Chondrocyte (in vitro differentiated cells): ENCODE data around the gene GAR1. TPM values are rescaled to one million over a fixed set of nuclear protein-coding genes. Genes with fewer than 3 reads are reported as not detected.

ENCODE experiments used
- DNase-seq: peaks from one replicate; pipeline ENCODE4 v3.0.0; 2021; ENCODE audit warnings: mixed read lengths, low spot score
- H3K27ac Mint-ChIP-seq: one replicate; pipeline ENCODE4 v1.8.0; 2021; ENCODE audit warnings: mild to moderate bottlenecking, moderate library complexity, mixed read lengths; ENCODE audit not compliant: unreplicated experiment
- H3K27me3 Mint-ChIP-seq: 2 replicates; pipeline ENCODE4 v1.8.0; 2021; ENCODE audit warnings: low read depth, mixed read lengths
- H3K36me3 Mint-ChIP-seq: 2 replicates; pipeline ENCODE4 v1.8.0; 2021; ENCODE audit warnings: low read depth, mixed read lengths
- H3K4me1 Mint-ChIP-seq: 2 replicates; pipeline ENCODE4 v1.8.0; 2021; ENCODE audit warnings: low read depth, mild to moderate bottlenecking, mixed read lengths
- H3K4me3 Mint-ChIP-seq: one replicate; pipeline ENCODE4 v1.8.0; 2021; ENCODE audit warnings: mild to moderate bottlenecking, moderate library complexity, mixed read lengths; ENCODE audit not compliant: unreplicated experiment
- H3K9me3 Mint-ChIP-seq: 2 replicates; pipeline ENCODE4 v1.8.0; 2021; ENCODE audit warnings: low read depth, mixed read lengths
- CTCF ChIP-seq: fragments of 200-600 bp; sonication (generic); IDR thresholded peaks from 2 replicates; pipeline ENCODE4 v1.5.0; 2021; ENCODE audit warnings: antibody characterized with exemption, mild to moderate bottlenecking, moderate library complexity
- total RNA-seq: library from RNA; stranded (reverse); gene quantifications from 3 replicates; pipeline ENCODE4 v1.2.1, GENCODE V29; 2021

Gene GAR1
- total RNA-seq, 1 donor from 2014 or later: 18.5 TPM

- no peak for TF ChIP-seq CTCF
- H3K27me3 Mint-ChIP-seq: no peaks in the 10 kb centered on the region
- H3K36me3 Mint-ChIP-seq: peaks cover 6% of the 10 kb centered on the region
- no peak overlapping the region for H3K4me3 Mint-ChIP-seq
- no peaks in the 10 kb centered on the region for H3K9me3 Mint-ChIP-seq
- peaks cover 5% of the 10 kb centered on the region for H3K4me1 Mint-ChIP-seq
- no peak for DNase-seq
- no peak overlapping the region for H3K27ac Mint-ChIP-seq
Measured at GRCh38 chr4:109872950-109873656, 57.5 kb downstream of the GAR1 start.

GRCh38 chr4:109873791-109874514 lies 58.4 kb downstream of the GAR1 start:
- no peak overlapping the region for H3K27ac Mint-ChIP-seq
- TF ChIP-seq CTCF: no peak
- peaks cover 5% of the 10 kb centered on the region for H3K4me1 Mint-ChIP-seq
- DNase-seq: no peak
- no peak overlapping the region for H3K4me3 Mint-ChIP-seq
- no peaks in the 10 kb centered on the region for H3K9me3 Mint-ChIP-seq
- H3K27me3 Mint-ChIP-seq: no peaks in the 10 kb centered on the region
- H3K36me3 Mint-ChIP-seq: peaks cover 6% of the 10 kb centered on the region

Other genes starting within 250 kb of the GAR1 start
- gene CASP6, start 112.3 kb upstream of the GAR1 start, total RNA-seq: 16.3 to 19.1 TPM (median 16.7 TPM) in 3 replicates
- gene PLA2G12A, start 85.7 kb upstream of the GAR1 start, total RNA-seq: 39.2 to 43.4 TPM (median 41.3 TPM) in 3 replicates
- not detected in 3 replicates for gene CFI, start 13.8 kb upstream of the GAR1 start, total RNA-seq
- not detected in 3 replicates for gene RRH, start 12.2 kb downstream of the GAR1 start, total RNA-seq
- gene LRIT3, start 32.3 kb downstream of the GAR1 start, total RNA-seq: 0.07 to 0.17 TPM in 2 of 3 replicates, not detected in the other
- 0.87 to 1.4 TPM (median 1.3 TPM) in 3 replicates for gene EGF, start 97.1 kb downstream of the GAR1 start, total RNA-seq